NCI-H510A treated with DMSO at 0.1 percent for 48 hours (cell line): Measurements from ENCODE around the gene GAS2L3.
"Not testable (repeated sequence)": the region's sequence is repeated elsewhere in the genome, so short reads cannot be mapped to it uniquely, and the experiment has no call there.

Source experiments
- DNase-seq: peaks from one replicate; lab custom pipeline; 2025; lab: John Stamatoyannopoulos, UW

The GAS2L3 gene

DNA sequence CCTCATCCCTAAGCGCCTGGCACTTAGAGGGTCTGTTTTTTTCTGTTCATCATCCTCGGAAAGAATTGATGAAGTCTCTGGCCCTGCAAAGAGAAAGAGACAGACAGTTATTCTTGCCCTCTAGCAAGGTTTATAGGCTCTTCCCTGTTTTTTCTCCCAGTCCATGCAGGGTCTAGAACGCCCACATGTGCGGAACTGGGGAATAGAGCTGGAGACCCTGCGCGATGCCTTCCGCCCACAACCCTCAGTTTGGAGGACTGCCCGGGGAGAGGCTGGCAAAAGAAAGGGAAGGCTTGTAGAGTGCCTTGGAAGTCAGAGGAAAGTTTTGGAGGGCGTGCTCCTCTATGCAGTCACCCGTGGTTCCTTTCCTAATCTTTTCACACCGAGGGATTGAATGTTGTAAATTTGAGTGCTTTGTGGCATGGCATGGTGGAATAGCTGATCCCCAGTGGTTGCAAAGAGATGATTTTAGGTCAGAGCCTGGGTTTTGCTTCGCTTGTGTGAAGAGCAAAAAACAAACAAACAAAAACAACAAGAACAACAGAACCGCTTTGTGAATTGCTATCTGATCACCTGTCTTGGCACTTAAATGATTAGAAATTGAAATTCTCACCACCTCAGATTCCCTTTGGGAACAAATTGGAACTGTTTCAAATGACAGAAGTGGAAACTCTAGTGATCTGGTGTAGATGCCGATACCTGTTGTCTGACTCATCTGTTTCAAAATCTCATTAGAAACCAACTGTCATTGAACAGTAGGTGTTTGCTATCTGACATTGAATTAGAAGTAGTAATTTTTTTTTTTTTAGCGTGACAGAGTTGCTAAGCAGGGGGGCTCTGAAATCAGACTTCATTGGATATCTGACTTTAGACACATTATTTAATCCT, 947 bp downstream of the GAS2L3 start:
- peak; percentile 23 for DNase-seq

DNA sequence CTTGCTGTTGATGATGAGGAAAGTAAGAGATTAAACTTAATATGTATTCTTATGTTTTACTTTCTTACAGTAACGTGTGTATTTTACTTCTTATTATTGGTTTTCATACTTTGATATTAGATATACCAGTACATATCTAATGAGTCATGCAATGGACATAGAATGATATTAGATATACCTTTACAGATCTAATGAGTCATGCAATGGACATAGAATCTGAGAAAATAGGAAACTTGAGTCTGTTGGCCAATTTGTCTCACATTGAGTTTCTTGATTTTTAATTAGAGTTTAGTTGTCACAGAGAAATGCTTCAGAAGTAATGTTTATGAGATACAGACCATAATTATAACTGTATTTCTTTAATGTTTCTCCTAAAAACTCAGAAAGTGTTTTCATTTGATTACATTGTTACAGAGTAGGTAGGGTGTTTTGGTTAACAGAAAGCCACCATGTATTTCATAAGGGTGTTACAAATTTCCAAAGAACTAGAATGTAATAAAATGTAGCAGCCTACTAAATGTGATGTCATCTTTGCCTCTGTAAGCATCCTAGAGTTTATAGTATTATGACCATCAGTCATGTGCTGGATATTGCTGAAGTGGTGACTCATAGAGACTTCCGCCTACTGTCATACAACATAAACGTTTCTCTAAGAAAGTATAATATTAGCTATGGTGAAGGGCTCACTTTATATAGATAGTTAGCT, 3.0 kb downstream of the GAS2L3 start:
- peak; percentile 5 for DNase-seq

DNA sequence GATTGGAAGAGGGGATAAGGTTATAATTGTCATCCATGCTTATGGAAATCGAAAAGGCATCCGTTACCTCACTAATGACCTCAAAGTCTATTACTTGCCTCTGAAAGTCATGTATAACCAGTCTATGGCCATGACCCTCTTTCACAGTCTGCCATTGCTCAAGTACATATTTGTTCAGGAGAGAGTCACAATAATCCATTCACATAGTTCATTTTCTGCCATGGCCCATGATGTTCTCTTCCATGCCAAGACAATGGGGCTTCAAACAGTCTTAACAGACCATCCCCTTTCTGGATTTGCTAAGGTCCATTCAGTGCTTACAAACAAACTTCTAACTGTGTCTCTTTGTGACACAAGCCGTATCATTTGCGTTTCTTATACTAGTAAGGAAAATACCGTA, 5.4 kb downstream of the GAS2L3 start:
- no peak for DNase-seq

DNA sequence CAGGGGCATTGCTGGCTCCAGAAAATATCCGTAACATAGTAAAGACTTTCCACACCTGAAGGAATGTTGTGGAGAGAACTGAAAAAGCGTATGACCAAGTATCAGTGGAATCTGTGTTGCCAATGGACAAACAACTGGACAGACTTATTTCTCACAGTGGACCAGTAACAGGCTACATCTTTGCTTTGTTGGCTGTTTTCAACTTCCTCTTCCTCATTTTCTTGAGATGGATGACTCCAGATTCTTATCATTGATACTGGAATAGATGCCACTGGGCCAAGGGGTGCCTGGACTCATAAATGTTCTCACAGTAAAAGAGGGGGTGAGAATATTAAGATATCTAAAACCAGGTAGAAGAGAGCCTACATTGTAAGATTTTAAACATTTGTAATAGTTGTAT, 6.4 kb downstream of the GAS2L3 start:
- DNase-seq: no peak

DNA sequence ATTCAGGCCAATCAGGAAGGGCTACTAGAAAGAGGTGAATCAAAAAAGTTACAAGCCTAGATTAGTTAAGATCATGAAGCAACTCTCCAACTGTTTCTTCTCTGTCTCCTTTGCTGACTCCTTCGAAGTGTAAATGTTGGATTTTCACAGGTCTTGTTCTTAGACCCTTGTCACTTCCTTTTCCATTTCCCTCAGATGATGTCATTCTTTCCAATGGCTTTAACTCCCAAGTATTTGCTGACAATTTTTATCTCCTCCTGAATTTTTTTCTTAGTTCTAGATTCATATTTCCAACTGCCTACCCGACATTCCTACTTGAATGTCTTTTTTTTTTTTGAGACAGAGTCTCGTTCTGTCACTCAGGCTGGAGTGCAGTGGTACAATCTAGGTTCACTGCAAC, 10.8 kb downstream of the GAS2L3 start:
- no peak for DNase-seq

DNA sequence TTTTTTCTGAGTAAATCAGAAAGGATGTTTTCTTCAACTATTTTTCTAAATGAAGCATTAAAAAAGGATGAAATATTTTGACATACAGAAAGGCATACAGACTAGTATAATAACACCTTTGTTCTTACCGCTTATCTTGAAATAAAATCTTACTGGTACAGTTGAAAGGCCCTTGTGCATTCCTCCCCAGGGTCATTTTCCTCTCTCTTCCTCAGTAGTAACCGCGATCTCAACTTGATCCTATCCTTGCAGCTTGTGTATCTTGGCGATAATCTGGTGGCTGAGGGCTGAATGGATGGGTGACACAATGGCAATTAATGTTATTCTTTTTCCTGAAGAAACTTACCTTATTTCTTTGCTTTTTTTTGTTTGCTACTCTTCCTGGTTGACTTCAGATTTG, 18.5 kb downstream of the GAS2L3 start:
- DNase-seq: no peak

DNA sequence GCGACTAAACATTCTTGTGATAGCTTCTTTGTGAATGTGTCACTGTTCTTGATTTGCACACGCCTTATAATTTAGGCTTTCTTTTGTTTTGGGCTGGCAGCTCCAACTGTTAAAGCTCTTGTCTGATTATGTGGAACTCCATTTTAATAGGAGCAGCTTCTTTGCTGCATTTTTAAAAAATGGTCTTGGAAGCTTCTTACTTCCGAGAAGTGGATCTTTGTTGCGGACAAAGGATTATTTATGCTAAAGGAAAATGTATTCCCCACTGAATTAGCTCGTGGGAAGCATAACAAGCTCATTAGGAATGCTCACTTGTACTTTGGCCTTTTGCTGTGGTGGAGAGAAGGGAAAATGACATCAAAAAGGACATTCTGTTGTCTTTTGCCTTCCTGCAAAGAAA, 20.0 kb downstream of the GAS2L3 start:
- no peak for DNase-seq

DNA sequence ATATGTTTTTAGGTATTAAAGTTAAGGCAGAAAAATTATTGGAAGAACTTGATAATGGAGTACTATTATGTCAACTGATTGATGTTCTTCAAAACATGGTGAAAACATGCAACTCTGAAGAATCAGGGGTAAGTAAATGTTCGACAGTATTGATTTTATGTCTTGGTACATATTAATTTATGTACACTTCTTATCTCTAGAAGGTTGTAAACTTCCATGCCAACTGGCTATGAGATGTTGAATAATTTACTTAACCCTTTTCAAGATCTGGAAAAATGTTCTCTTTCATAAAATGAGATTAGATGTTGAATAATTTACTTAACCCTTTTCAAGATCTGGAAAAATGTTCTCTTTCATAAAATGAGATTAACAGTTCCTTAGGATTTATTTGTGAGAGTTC, 28.1 kb downstream of the GAS2L3 start:
- DNase-seq: no peak

DNA sequence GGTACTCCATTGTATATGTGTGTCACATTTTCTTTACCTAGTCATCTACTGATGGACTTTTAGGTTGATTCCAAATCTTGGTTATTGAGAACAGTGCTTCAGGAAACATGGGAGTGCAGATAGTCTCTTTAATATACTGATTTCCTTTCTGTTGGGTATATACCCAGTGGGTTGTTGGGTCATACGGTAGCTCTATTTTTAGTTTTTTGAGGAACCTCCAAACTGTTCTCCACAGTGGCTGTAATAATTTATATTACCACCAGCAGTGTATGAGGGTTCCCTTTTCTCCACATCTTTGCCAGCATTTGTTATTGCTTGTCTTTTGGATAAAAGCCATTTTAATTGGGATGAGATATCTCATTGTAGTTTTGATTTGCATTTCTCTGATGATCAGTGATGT, 29.5 kb downstream of the GAS2L3 start:
- DNase-seq: not testable (repeated sequence)

DNA sequence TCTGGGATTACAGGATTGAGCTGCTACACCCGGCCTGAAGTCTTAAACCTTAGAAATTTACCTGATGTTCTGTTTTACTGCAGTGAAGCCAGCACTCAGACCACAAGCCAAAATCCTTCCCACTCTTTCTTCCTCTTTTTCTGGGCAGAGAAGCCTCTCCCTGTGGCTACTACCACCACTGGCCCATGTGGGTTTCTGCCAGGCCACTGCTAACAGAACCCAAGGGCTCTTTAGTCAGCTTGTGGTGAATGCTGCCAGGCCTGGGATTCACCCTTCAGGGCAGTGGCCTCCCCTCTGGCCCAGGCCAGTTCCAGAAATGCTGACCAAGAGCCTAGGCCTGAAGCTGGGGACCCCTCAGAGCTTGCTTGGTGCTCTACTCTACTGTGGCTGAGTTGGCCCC, 35.3 kb downstream of the GAS2L3 start:
- no peak for DNase-seq

DNA sequence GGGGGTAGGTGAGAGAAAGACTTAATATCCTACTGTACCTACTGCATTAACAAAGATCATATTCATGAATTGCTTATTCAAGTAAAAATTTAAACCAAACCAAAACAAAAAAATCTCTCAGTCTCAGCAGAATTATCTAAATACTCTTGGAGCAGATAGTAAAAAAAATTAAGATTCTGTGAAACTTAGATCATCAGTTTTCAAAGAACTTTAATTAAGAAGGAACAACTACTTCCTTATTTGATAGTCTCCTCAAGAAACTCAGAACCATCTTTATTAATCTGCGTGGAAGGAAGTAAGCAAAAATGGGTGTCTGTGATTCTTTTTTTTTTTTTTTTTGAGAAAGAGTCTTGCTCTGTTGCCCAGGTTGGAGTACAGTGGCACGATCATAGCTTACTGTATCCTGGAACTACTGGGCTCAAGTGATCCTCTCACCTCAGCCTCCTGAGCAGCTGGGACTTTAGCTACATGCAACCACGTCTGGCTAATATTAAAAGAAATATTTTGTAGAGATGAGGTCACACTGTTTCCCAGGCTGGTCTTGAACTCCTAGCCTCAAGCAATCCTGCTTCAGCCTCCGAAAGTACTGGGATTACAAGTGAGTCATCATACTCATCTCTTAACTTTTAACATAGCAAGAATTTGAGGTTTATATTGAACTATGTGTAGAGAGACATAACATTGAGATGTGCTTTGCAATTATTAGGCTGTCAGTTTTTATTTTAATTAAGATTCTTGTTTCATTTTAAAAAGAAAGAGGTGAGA, 37.4 kb downstream of the GAS2L3 start:
- no peak for DNase-seq

DNA sequence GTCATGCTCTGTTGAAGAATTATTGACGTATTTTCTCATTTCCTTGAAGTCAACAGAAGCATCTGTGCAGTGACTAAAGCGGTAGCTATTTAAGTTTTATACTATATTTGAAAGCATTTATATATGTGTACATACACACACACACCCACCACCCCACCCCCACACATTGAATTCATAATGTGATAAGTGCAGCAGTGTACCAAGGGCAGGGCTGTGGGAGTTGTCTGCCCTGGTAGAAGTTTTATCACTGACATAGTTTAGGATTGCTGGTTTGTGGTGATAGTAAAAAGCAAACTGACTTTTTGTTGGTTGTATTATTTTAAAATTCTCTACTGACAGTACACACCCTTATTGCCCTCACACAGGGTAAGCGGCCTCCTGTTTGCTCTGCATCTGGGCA, 39.1 kb downstream of the GAS2L3 start:
- DNase-seq: no peak

DNA sequence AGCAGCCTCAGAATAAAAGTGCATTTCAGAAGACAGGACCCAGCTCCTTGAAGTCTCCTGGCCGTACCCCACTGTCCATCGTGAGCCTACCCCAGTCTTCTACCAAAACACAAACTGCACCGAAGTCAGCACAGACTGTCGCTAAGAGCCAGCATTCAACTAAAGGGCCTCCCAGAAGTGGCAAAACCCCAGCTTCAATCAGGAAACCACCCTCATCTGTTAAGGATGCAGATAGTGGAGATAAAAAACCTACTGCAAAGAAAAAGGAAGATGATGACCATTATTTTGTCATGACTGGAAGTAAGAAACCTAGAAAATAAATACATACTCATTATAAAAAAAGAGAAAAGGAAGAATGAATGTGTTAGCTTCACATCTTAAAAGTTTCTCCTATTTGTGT, 51.1 kb downstream of the GAS2L3 start:
- DNase-seq: no peak

DNA sequence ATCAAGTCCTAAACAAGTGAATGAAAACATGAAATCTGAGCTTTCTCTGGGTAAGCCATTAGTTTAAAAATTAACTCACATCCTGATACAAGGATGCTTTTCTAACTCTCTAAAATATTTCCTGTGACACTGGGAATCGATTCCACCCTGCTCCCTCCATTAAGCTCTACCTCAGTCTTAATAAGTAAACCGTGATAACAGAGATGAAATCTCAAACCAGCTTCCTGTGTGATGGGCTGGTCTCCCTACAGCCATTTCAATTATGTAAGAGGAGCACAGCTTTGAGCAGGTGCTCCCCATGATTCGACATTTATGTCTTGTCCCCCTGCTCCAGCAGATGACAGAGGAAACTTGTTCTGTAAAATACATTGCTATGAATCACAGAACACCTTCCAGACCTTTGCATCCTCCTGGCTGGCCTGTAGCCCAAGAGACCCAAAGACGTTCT, 59.0 kb downstream of the GAS2L3 start:
- DNase-seq: no peak

DNA sequence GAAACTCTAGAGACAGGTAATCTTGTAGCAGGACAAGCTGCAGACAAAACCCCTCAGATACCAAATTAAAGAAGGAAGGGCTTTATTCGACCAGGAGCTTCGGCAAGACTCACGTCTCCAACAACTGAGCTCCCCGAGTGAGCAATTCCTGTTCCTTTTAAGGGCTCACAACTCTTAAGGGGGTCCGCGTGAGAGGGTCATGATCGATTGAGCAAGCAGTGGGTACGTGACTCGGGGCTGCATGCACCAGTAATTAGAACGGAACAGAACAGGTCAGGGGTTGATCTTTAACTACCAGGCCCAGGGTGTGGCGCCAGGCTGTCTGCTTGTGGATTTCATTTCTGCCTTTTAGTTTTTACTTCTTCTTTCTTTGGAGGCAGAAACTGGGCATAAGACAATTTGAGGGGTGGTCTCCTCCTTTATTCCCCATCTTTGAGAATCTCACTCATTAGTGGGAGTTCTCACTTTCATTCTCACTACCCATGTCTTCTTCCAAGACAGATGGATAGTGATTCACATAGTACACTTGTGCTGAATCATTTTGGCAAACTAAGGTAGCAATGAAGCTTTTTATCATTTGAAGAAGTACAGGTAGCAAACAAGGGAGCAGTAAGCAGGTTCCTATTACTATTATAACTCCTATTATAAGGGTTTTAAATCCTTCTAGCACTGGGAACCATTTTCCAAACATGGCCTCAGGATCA, 59.8 kb downstream of the GAS2L3 start:
- DNase-seq: not testable (repeated sequence)

DNA sequence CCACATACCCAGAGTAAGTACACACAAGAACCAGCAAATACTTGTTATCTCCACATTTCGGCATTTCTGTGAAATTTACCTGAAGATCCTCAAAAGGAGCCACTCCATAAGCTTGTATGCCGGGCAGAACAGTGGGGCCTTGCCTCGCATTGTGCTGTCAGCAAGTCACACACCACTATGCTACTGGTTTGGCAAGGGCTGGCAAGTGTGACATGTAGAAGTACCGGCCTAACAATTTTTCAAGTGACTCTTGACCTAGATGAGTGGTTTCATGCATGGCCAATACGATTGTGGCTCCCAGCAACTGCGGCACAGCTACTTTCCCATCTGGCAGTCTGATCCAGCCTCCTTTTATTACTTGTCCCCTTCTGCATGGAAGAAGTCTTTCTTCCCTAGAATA, 69.8 kb downstream of the GAS2L3 start:
- DNase-seq: peak; percentile 71

DNA sequence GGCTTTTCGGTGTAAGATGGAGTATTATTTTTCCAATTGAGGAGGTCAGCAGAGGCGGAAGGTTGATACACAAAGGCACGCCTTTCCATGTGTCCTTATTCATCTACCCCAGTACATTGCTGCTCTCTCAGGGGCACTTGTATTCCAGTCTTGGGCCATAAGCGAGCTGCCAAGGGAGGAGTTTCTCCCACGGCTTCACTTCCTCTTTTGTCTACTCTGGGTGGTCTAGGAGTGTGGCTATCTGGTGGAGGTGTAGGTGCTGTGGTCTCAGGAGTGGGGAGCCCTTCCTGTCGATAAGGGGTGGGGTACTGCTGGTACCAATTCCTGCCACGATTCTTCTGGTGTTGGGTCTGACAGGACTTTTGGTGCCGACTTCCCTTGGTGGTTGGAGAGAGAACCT, 73.4 kb downstream of the GAS2L3 start:
- DNase-seq: no peak

DNA sequence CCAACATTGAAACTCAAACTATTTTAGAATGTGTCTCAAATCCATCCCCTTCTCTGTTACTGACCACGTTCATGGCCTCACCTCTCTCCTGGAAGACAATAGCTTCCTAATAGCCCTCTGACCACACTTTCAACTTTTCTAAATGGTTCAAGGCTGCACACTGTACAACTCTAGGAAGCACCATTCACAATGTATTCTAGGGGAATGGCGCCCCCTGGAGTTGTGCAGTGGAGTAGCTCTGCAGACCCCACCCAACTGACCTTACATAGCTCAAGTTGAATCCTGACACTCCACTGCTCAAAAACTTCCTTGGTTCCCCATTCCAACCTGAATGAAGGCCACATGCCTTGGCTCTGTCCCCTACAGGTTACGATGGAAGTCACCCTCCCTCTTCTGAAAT, 77.6 kb downstream of the GAS2L3 start:
- DNase-seq: no peak

DNA sequence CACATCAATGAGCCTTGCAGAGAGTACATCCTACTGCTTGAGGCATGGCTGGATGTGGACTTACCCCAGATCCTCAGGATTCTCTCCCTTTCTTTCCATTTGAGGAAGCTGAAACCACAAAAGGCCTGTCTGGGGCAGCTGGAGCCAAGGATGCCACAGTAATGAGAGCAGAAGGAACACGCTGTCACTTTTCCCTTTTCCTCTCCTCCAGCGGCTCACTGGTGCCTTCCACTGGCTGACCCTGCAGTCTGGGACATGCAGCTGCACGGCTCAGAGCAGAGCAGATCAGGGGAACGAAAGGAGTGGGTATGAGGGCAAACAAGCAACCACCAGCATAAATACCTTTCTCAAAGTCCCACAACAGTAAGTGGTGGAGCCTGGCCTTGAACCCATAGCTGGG, 78.2 kb downstream of the GAS2L3 start:
- no peak for DNase-seq

DNA sequence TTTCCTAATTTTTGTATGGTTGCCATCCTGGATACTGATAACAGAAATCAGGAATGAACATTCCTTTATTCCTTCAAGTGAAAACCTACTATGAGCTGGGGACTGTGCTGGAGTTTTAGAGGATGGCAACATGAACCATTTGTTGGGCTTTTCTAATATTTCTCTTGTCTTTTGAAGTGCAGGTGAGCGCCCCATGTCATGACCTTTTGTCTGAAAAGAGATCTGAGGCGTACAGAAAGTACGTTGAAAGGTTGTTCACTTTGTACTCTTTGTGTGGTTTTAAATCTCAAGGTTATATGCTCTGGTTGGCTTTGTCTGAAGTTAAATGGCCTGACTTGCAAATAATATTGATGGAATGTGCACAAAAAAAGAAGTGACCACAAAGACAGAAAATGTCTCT, 79.0 kb downstream of the GAS2L3 start:
- no peak for DNase-seq

DNA sequence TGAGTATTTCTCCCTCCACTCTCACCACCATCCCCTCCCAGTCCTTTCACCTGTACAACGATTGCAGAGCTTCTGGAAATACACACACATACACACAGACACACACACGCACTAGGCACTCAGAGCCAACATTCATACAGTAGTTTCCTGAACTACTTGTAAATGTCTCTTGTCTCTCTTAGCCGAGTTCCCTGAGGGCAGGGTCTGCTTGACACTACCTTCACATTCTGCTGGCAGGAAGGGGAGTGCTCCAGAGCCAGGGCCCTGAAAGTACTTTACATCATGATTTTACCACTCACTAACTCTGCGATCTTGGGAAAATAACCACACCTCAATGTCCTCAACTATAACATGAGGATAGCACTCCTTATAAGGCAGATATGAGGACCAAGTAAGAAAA, 82.7 kb downstream of the GAS2L3 start:
- DNase-seq: no peak

DNA sequence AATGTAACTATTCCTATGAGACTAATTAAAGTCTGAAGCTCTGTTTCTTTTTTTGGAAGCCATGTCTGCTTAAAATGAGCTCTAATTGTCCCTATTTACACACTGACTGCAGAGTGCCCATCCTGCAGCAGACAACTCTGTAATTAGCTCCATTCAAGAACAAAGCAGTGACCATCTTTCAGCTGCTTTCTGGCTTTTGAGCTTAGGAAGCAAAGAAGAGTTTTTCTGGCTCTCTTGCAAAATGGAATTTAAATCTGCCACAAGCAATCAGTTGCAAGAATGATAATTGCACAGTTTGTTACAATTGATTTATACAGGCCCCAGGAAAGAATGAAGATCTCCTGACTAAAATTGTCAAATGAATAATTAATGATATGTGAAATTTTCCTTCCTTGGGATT, 83.4 kb downstream of the GAS2L3 start:
- no peak for DNase-seq
